HG03097 (cell line): ENCODE data around the gene CD8B.

Source experiments
- ATAC-seq: cut with Tn5 transposase; IDR thresholded peaks from one replicate; pipeline ENCODE4 v1.9.1; 2021; ENCODE audit not compliant: unreplicated experiment, low FRiP score

The CD8B gene

GRCh38 chr2:86806059-86806857 is 55.4 kb downstream of the CD8B start:
- ATAC-seq: no peak

GRCh38 chr2:86800856-86801567 is 60.7 kb downstream of the CD8B start:
- no peak for ATAC-seq

- ATAC-seq: no peak
Observed at GRCh38 chr2:86794861-86795260, 66.8 kb downstream of the CD8B start.

GRCh38 chr2:86793752-86794151 is 67.9 kb downstream of the CD8B start:
- no peak for ATAC-seq

GRCh38 chr2:86791573-86791972 is 70.1 kb downstream of the CD8B start:
- no peak for ATAC-seq

- no peak for ATAC-seq
Observed at GRCh38 chr2:86790676-86791572, 70.8 kb downstream of the CD8B start, which contains the start of gene CD8A. Gene CD8A, minus strand, starts transcription at chr2:86790913. Its CDS starts 88 bp downstream, at chr2:86790825.

GRCh38 chr2:86790134-86790675 is 71.5 kb downstream of the CD8B start:
- no peak for ATAC-seq

GRCh38 chr2:86789687-86790133 is 72.0 kb downstream of the CD8B start:
- ATAC-seq: no peak

- no peak for ATAC-seq
Observed at GRCh38 chr2:86788881-86789686, 72.6 kb downstream of the CD8B start.

- no peak for ATAC-seq
Observed at GRCh38 chr2:86788165-86788564, 73.5 kb downstream of the CD8B start.

GRCh38 chr2:86787736-86788135 is 74.0 kb downstream of the CD8B start:
- ATAC-seq: no peak

- no peak for ATAC-seq
Observed at GRCh38 chr2:86786001-86786536, 75.6 kb downstream of the CD8B start.

GRCh38 chr2:86785456-86785855 is 76.2 kb downstream of the CD8B start:
- no peak for ATAC-seq

GRCh38 chr2:86783615-86784339 is 77.9 kb downstream of the CD8B start:
- ATAC-seq: peak; percentile 91

GRCh38 chr2:86782748-86783147 is 78.9 kb downstream of the CD8B start:
- no peak for ATAC-seq

GRCh38 chr2:86781363-86781762 is 80.3 kb downstream of the CD8B start:
- ATAC-seq: no peak

- ATAC-seq: no peak
Observed at GRCh38 chr2:86779971-86780370, 81.7 kb downstream of the CD8B start.

- ATAC-seq: no peak
Observed at GRCh38 chr2:86778957-86779356, 82.7 kb downstream of the CD8B start.

- no peak for ATAC-seq
Observed at GRCh38 chr2:86776532-86776931, 85.2 kb downstream of the CD8B start.
